CD4-positive, alpha-beta T cell treated with Interferon alpha-2 for 1 hour (primary cell): ENCODE measurements around the gene ZSCAN30.

Experiments
- DNase-seq, 2 donors: peaks; one replicate each; pipeline ENCODE4 v3.0.0-alpha.2; 2020 to 2022

The ZSCAN30 gene

GRCh38 chr18:35278085-35278484 lies 11.9 kb downstream of the ZSCAN30 start:
- no peak for DNase-seq

GRCh38 chr18:35277633-35278032 lies 12.4 kb downstream of the ZSCAN30 start:
- DNase-seq, result no peak

GRCh38 chr18:35276267-35276666 lies 13.8 kb downstream of the ZSCAN30 start:
- no peak for DNase-seq

- no peak for DNase-seq
Observed at GRCh38 chr18:35271656-35272055, 18.4 kb downstream of the ZSCAN30 start.

GRCh38 chr18:35268821-35269220 lies 21.2 kb downstream of the ZSCAN30 start:
- DNase-seq, result no peak

GRCh38 chr18:35267809-35268208 lies 22.2 kb downstream of the ZSCAN30 start:
- no peak for DNase-seq

- DNase-seq, result peak; percentile 72 to 79
Observed at GRCh38 chr18:35267161-35267651, 22.8 kb downstream of the ZSCAN30 start.

- DNase-seq, result no peak
Observed at GRCh38 chr18:35264409-35264808, 25.6 kb downstream of the ZSCAN30 start.

- no peak for DNase-seq
Observed at GRCh38 chr18:35256947-35257346, 33.1 kb downstream of the ZSCAN30 start.

GRCh38 chr18:35253655-35254287 lies 36.3 kb downstream of the ZSCAN30 start:
- DNase-seq, result no peak

- DNase-seq, result no peak
Observed at GRCh38 chr18:35252466-35252865, 37.6 kb downstream of the ZSCAN30 start.

- no peak for DNase-seq
Observed at GRCh38 chr18:35248429-35248828, 41.6 kb downstream of the ZSCAN30 start.

GRCh38 chr18:35247412-35248249 lies 42.4 kb downstream of the ZSCAN30 start:
- no peak for DNase-seq

GRCh38 chr18:35246831-35247230 lies 43.2 kb downstream of the ZSCAN30 start:
- DNase-seq, result no peak

- DNase-seq, result no peak
Observed at GRCh38 chr18:35245719-35246317, 44.2 kb downstream of the ZSCAN30 start.

- no peak for DNase-seq
Observed at GRCh38 chr18:35244671-35245070, 45.4 kb downstream of the ZSCAN30 start.

- no peak for DNase-seq
Observed at GRCh38 chr18:35242426-35242825, 47.6 kb downstream of the ZSCAN30 start.

- DNase-seq, result no peak
Observed at GRCh38 chr18:35241448-35241804, 48.6 kb downstream of the ZSCAN30 start.

- peak; percentile 95 to 96 for DNase-seq
Observed at GRCh38 chr18:35240664-35241447, 49.2 kb downstream of the ZSCAN30 start, which contains the start of gene ZNF397. Gene ZNF397 (plus strand): TSS chr18:35241034. CDS start chr18:35242471, 1,437 bp downstream.

GRCh38 chr18:35239314-35239713 lies 50.7 kb downstream of the ZSCAN30 start:
- no peak for DNase-seq

GRCh38 chr18:35236571-35237363 lies 53.3 kb downstream of the ZSCAN30 start:
- DNase-seq, result no peak

GRCh38 chr18:35231052-35231451 lies 59.0 kb downstream of the ZSCAN30 start:
- peak; percentile 79 to 86 for DNase-seq
